ENCODE measurements around the gene ZBTB48.

ZBTB48 gene

DNA sequence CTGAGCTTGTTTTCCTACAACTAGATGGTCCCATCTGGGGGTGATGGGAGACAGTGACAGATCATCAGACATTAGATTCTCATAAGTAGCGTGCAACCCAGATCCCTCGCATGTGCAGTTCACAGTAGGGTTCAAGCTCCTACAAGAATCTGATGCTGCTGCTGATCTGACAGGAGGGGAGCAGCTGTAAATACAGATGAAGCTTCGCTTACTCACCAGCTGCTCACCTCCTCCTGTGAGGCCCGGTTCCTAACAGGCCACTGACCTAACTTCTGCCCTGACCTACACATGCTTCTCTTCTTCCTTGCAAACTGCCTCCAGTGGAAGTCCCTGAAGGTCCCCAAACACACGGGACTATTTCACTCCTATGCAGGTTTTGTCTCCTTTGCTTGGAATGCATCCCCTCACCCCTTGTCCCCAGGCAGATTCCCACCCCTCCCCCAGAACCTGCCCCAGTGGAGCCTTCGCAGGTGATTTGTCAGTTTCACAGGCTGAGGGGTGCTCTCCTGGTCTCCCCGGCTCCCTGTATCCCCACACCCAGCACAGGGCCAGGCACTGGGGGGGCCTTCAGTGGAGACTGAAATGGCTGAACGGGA, 5.7 kb upstream of the ZBTB48 start:
- DNase-seq = no peak

DNA sequence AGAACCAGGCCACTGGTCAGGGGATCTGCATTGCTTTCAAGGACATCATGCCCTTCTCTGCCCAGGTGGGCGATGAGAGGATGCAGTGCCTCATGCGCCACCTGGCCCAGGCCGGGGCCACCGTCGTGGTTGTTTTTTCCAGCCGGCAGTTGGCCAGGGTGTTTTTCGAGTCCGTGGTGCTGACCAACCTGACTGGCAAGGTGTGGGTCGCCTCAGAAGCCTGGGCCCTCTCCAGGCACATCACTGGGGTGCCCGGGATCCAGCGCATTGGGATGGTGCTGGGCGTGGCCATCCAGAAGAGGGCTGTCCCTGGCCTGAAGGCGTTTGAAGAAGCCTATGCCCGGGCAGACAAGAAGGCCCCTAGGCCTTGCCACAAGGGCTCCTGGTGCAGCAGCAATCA, 5.0 kb upstream of the ZBTB48 start:
- DNase-seq = no peak

DNA sequence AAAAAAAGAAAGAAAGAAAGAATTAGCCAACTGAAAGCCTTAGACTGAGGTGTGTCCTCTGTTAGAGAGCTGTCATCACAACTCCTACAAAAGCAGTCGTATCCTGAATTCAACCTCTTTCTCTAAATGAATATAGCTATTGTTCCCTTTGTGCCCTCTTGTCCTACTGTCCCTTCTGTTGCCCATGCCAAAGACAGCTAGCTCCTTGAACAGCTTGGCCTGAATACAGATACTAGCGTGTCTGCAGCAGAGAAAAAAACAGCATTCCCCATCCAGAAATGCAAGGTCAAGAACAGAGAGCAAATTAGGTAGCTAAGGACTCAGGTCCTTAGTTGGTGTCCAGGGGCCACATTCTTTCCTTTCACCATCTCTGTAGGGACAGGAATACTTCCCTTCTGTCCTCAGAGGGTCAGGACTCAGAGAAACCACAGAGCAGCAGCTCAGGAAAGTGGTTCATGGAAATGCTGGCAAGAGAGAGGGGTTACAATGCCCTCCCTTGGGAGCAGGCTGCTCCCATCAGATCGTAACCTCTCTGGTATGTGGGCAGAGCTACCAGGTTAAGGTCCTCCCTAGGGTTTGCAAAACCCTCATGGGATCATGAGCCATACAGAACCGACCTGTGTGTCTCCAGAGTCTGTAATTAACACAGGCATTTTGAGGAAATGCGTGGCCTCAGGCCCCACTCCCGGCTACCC, 1.8 kb upstream of the ZBTB48 start:
- peak in 1 of 14 donors; percentile 5 for DNase-seq

DNA sequence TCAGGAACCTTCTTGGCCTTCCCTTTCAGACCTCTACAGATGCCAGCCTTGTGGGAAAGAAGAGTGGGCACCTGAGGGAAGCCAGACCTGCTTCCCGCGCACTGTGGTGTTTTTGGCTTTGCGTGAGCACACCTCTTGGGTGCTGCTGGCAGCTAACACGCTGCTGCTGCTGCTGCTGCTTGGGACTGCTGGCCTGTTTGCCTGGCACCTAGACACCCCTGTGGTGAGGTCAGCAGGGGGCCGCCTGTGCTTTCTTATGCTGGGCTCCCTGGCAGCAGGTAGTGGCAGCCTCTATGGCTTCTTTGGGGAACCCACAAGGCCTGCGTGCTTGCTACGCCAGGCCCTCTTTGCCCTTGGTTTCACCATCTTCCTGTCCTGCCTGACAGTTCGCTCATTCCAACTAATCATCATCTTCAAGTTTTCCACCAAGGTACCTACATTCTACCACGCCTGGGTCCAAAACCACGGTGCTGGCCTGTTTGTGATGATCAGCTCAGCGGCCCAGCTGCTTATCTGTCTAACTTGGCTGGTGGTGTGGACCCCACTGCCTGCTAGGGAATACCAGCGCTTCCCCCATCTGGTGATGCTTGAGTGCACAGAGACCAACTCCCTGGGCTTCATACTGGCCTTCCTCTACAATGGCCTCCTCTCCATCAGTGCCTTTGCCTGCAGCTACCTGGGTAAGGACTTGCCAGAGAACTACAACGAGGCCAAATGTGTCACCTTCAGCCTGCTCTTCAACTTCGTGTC, 995 bp upstream of the ZBTB48 start:
- peak in 2 of 14 donors; percentile 31 to 50 for DNase-seq

DNA sequence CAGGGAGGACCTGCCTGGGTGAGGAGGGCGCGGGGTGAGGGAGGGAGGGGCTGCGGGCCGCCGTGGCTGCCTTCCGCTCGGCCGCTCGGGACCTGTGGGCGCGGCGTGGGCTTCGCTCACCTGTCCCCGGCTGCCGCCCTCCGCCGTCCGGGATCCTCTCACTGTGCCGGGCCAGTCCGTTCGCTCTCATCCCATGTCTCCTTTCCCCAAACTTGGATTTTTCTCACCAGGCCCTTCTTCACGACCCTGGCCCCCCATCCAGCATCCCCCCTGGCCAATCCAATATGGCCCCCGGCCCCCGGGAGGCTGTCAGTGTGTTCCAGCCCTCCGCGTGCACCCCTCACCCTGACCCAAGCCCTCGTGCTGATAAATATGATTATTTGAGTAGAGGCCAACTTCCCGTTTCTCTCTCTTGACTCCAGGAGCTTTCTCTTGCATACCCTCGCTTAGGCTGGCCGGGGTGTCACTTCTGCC, 362 bp downstream of the ZBTB48 start:
- DNase-seq = no peak

DNA sequence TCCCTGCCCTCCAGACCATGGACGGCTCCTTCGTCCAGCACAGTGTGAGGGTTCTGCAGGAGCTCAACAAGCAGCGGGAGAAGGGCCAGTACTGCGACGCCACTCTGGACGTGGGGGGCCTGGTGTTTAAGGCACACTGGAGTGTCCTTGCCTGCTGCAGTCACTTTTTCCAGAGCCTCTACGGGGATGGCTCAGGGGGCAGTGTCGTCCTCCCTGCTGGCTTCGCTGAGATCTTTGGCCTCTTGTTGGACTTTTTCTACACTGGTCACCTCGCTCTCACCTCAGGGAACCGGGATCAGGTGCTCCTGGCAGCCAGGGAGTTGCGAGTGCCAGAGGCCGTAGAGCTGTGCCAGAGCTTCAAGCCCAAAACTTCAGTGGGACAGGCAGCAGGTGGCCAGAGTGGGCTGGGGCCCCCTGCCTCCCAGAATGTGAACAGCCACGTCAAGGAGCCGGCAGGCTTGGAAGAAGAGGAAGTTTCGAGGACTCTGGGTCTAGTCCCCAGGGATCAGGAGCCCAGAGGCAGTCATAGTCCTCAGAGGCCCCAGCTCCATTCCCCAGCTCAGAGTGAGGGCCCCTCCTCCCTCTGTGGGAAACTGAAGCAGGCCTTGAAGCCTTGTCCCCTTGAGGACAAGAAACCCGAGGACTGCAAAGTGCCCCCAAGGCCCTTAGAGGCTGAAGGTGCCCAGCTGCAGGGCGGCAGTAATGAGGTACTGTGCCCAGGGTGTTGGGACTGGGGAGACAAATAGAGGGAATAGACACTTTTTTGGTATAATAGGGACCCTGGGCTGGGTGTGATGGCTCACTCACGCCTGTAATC, 1.0 kb downstream of the ZBTB48 start:
- peak in 1 of 14 donors; percentile 35 for DNase-seq

DNA sequence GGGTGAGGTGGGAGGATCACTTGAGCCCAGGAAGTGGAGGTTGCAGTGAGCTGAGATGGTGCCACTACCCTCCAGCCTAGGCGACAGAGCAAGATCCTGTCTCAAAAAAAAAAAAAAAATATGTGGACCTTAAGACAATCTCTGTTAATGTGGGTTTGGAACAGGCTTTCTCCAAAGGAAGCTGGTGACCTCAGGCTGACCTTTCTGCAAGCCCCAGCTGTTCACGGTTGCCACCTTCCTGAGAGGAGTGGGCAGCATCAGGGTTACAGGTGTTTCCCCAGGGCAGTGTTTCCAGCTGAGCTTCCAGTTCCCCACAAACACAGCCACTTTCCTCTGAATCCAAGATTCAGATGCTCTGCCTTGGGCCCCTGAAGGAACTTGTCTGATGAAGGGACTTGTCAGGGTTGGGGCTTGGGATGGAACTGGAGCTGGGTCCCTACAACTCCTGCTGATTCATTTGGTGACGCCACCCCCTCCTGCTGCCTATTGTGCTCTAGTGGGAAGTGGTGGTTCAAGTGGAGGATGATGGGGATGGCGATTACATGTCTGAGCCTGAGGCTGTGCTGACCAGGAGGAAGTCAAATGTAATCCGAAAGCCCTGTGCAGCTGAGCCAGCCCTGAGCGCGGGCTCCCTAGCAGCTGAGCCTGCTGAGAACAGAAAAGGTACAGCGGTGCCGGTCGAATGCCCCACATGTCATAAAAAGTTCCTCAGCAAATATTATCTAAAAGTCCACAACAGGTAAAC, 1.9 kb downstream of the ZBTB48 start:
- DNase-seq = peak in 2 of 14 donors; percentile 11 to 30

DNA sequence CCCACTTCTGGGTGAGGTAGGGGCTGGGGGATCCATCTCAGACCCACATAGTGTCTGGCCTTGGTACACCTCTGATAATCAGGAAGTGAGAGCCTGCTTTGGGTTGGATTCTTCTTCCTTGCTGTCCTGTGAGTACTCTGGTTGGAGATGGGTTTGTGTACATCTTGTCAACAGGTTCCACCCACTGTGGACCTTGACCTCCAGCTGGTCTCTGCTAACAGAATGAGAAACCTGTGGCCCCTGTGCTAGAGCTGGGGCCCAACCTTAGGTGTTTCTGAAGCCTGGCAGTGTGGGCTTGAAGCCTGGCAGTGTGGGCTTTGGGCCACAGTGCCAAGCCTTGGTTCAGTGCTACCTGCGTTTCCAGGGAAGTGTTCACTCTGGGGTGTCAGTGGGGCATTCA, 2.6 kb downstream of the ZBTB48 start:
- DNase-seq = no peak

DNA sequence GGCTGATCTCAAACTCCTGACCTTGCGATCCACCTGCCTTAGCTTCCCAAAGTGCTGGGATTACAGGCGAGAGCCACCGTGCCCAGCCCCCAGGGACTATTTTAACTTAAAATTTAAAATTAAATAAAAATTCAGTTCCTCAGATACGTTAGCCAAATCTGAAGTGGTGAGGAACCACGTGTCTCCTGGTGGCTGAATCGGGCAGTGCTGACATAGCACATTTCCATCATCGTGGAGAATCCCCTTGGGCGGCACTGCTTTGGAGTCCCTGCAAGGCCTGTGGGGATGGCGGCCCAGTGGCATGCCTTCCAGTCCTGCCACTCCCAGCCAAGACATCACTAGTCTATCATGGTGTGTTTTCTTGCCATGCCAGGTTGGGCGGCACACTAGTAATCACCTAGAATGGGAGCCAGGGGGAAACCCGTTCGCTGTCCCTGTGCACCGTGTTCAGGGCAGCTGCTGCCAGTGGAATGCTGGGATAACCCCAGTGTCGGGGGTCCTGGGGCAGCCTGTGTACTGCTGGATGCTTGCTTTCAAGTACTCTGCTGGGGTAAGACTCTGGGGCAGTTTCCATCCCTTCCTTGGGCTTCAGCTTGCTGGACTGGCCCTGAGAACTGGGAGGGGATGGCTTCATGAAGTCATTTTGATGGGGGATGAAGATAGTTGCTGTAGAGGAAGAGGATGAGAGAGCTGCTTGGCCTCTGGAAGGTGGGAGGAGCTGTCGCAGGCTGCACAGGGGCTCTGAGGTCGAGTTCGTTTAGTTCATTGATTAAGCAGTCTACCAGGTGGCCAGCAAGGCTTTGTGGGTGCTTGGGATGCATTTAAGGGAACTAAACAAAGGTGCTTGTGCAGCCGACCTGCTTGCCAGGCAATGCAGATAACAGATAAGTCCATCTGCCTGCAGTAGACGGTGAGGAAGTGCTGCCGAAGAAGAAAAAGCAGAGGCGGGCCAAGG, 4.6 kb downstream of the ZBTB48 start:
- no peak for DNase-seq

DNA sequence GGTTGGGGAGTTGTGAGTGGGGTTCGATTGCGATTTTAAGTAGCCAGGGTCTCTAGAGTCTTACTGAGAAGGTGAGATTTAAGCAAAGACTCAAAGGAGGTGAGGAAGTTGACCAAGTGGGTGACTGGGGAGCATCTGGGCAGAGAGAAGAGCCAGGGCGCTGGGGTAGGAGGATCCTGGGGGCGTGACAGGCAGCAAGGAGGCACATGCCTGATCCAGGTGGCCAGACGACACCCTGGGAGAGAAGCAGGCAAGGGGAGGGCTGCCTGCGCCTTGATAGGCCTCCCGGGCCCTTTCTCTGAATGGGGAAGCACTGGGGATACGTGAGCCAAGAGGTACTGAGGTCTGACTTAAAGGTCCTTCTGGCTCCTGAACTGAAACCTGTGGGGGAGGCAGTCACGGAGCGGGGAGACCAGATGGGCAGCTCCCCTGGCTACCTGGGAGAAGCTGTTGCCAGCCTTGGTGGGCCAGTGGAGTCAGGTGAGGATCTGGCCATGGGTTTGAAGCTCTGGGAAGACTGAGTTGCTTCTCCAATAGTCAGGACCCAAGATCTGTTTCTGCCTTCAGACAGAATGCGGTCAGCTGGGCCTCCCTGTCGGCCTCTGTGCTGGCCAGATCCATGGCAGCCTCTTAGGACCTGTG, 5.4 kb downstream of the ZBTB48 start:
- peak in 1 of 14 donors; percentile 51 for DNase-seq

DNA sequence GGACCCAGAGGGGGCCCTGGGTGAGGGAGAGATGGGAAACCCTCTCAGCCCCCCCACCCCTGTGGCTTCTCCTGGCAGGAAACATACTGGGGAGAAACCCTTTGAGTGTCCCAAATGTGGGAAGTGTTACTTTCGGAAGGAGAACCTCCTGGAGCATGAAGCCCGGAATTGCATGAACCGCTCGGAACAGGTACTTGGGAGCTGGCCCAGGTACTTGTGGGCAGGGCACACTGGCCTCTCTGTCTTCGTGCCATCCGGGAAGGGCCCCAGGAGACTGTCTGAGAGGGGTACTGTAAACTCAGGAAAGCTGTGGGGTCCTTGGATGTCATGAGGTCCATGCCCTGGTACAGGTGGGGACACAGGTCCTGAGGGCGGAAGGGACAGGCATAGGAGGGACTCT, 6.0 kb downstream of the ZBTB48 start:
- no peak for DNase-seq

DNA sequence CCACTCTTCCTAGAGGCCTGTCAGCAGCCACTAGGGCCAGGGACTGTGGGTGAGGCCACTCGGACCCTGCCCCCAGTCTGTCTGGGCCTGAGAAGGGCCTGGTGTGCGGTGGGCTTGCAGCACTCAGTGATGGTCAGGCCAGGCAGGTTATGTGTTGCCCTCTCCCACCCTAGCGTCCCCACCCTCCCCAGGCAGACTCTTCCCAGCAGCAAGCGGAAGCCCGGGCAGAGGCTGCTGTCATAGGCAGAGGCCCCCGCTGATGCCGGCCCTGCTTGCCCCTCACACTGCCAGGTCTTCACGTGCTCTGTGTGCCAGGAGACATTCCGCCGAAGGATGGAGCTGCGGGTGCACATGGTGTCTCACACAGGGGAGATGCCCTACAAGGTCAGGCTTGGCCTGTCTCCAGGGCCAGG, 6.6 kb downstream of the ZBTB48 start:
- DNase-seq = no peak

DNA sequence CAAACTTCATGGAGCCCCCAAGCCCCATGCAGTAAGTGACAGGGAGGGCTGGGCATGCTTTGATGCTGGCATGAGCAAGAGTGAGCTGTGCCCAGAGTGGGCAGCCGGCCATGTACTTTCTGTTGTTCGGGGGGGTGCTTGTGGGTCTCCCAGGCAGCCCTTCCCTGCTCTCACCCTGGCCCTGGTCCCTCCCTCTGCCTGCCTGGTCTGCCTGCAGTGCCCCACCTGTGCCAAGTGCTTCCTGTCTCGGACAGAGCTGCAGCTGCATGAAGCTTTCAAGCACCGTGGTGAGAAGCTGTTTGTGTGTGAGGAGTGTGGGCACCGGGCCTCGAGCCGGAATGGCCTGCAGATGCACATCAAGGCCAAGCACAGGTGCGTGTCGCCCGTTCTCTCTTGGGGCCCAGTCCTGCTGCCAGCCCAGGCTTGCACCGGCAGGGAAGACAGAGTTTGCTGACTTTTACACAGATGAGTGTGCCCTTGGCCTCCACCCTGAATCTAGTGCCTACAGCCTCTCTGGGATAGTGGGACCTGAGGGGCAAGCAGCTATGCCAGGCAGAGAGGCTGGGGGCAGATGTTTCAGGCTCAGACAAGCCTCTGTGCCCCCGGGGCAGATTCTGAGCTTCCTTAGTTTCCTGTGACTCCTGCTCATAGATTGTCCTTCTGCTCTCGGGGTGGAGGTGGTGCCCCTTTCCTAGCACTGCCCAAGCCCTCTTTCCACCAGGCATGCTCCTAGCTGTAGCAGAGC, 7.6 kb downstream of the ZBTB48 start:
- peak in 11 of 14 donors; percentile 24 to 86 (median 65) for DNase-seq

DNA sequence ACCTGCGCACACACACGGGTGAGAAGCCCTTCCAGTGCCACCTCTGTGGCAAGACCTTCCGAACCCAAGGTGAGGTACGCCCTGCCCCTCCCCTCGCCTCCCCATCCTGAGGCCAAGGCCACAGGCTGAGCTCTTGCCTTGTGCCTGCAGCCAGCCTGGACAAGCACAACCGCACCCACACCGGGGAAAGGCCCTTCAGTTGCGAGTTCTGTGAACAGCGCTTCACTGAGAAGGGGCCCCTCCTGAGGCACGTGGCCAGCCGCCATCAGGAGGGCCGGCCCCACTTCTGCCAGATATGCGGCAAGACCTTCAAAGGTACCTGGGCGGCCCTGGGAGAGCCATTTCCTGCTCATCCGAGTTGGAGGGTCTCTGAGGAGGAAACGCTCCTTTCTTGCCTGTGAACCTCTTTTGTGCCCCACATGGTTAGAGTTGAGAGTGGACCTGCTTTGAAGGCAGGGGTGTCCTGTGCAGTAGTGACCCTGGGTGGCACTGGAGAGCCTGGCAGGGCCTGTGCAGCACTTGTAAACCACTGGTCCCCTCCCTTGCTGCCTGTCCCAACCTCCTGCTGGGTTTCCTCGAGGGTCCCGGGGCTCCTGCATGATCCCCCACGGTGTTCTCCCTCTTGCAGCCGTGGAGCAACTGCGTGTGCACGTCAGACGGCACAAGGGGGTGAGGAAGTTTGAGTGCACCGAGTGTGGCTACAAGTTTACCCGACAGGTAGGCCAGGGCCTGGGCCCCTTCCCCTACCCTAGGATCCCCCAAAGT, 8.5 kb downstream of the ZBTB48 start:
- no peak for DNase-seq

DNA sequence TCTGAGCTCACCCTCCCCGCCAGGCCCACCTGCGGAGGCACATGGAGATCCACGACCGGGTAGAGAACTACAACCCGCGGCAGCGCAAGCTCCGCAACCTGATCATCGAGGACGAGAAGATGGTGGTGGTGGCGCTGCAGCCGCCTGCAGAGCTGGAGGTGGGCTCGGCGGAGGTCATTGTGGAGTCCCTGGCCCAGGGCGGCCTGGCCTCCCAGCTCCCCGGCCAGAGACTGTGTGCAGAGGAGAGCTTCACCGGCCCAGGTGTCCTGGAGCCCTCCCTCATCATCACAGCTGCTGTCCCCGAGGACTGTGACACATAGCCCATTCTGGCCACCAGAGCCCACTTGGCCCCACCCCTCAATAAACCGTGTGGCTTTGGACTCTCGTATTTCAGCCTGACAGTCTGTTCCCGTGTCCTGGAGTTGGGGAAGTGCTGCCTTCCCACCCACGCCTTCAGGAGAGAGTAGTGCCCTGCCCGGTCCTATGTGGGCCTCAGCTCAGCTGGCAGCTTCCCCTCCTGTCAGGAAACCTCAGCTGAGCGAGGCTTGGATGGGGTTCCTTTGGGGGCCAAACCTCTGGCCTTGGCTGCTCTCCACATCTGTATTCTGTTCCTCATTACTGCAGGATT, 9.2 kb downstream of the ZBTB48 start:
- DNase-seq = no peak

DNA sequence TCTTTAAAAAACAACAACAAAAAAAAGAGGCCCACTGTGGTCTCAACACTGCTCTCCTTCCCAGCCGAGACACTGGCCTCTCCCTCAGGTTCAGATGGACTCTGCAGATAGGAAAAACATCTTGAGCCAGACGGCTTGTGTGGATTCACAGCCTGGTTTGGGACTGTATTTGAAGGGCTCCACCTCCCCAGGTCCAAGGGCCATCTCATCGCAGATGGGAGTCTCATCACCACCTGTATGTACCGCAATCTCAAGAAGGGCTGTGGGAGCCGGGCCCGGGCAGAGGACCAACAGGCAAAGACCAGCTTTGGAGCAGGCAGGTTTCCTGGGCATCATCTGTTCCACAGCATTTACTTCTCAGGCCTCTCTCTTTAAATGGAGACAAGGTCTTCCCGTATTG, 10.3 kb downstream of the ZBTB48 start:
- no peak for DNase-seq

DNA sequence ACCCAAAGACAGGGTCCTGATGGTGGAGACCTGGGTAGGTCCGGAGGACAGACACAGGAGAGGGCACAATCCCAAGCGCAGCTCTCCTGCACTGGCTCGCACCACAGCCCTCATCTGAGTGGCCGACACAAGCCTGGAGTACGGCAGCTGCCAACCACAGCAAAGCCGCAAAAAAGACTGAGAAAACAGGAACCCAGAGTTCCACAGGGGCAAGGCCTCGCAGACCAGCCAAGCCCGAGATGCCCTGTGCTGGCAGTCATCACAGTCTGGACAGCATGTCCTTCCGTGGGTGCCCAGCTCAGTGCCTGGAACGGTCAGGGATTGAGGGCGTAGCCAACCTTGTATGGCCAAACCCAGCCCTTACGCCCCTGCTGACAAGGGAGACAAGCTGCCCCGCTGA, 11.4 kb downstream of the ZBTB48 start:
- peak in 2 of 14 donors; percentile 27 to 42 for DNase-seq

DNA sequence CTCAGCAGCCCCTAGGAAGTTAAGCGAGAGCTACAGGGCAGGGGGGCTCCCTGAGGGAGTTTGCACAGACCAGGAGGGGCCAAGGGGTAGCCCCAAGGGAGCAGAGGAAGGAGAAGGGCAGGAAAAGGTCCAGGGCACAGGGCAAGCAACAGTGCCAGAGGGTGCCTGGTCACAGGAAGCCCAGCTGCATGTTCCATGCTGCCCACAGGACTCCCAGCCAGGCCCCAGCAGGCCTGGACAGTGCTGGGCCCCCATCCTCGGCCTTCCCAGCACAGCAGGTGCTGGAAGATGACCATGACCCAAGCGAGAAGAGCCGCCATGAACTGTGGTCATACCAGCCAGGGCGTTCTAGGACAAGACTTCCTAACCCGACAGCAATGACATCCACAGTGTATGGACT, 11.8 kb downstream of the ZBTB48 start:
- no peak for DNase-seq
